ENCODE data around the gene MOSMO. TPM values are rescaled to one million over a fixed set of nuclear protein-coding genes. Genes with fewer than 3 reads are reported as not detected.

Gene MOSMO
- total and polyA plus RNA-seq, 8 donors: 3.7 to 8.0 (median 5.1) TPM

GRCh38 chr16:22050963-22051362, 43.1 kb downstream of the MOSMO start:
- ATAC-seq (no peak), FAIRE-seq (no peak), DNase-seq (no peak)
- no peak overlapping the region for H3K27ac ChIP-seq
- H3K9me3 ChIP-seq: no peaks in the 10 kb centered on the region
- WGBS, 2 donors: 98% methylated on average over 4 of the region's 4 CpGs
- intact Hi-C loops (cut with DNase I): no loop called here
- no peaks in the 10 kb centered on the region for H3K4me1 ChIP-seq
- H3K27me3 ChIP-seq: no peaks in the 10 kb centered on the region
- H3K36me3 ChIP-seq: no peaks in the 10 kb centered on the region
- TF ChIP-seq CTCF (IDR thresholded peaks at IDR 0.05): no peak
- H3K4me3 ChIP-seq: no peak overlapping the region

GRCh38 chr16:22052980-22053379, 45.1 kb downstream of the MOSMO start:
- WGBS, 2 donors: 91% methylated on average over 6 of the region's 6 CpGs
- no peaks in the 10 kb centered on the region for H3K27me3 ChIP-seq
- H3K27ac ChIP-seq: no peak overlapping the region
- no peak for FAIRE-seq
- TF ChIP-seq CTCF (IDR thresholded peaks at IDR 0.05): no peak
- no peak for ATAC-seq
- intact Hi-C loops (cut with DNase I): no loop called here
- no peaks in the 10 kb centered on the region for H3K4me1 ChIP-seq
- no peak overlapping the region for H3K4me3 ChIP-seq
- DNase-seq: no peak
- H3K36me3 ChIP-seq: no peaks in the 10 kb centered on the region
- no peaks in the 10 kb centered on the region for H3K9me3 ChIP-seq

GRCh38 chr16:22053921-22054341, 46.0 kb downstream of the MOSMO start:
- 94 to 98% methylated on average over 4 of the region's 4 CpGs for WGBS, 2 donors
- TF ChIP-seq CTCF (IDR thresholded peaks at IDR 0.05): no peak
- no peaks in the 10 kb centered on the region for H3K9me3 ChIP-seq

GRCh38 chr16:22054847-22055590, 47.1 kb downstream of the MOSMO start:
- Histone ChIP-seq H3K27me3 (no peaks in the 10 kb centered on the region), H3K36me3 (no peaks in the 10 kb centered on the region), H3K4me1 (no peaks in the 10 kb centered on the region), H3K9me3 (no peaks in the 10 kb centered on the region), H3K27ac (no peak overlapping the region), H3K4me3 (no peak overlapping the region)
- DNase-seq (no peak), ATAC-seq (no peak), FAIRE-seq (no peak)
- no peak for TF ChIP-seq CTCF (IDR thresholded peaks at IDR 0.05)
- intact Hi-C loops (cut with DNase I): no loop called here
- 79 to 83% methylated on average over 5 of the region's 5 CpGs for WGBS, 2 donors

More at GRCh38 chr16:22053921-22054341, 46.0 kb downstream of the MOSMO start:
- no peak overlapping the region for H3K27ac ChIP-seq
- no peaks in the 10 kb centered on the region for H3K4me1 ChIP-seq
- ATAC-seq: no peak
- no peaks in the 10 kb centered on the region for H3K27me3 ChIP-seq
- no peaks in the 10 kb centered on the region for H3K36me3 ChIP-seq
- DNase-seq: no peak
- H3K4me3 ChIP-seq: no peak overlapping the region
- no peak for FAIRE-seq
- intact Hi-C loops (cut with DNase I): no loop called here

DNA sequence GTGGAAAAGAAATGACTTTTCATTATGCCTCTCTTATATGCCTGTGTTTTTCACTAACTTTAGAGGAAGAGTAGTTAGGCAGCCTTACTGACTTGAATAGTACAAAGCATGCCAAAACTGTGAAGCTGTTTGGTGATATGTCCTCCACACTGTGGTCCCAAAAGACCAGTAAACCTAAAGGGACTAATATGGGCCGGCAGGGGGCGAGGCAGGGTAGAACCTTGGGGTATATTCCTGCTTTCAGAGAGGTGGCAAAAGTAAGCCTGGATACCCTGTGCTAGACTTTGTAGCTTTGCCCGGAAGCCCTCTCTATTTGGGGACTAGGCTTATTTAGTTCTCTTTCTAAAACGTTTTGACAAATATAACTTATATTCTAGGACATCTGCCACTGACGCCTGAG, 48.0 kb downstream of the MOSMO start:
- ATAC-seq: no peak
- FAIRE-seq: no peak
- no peak overlapping the region for H3K4me3 ChIP-seq
- H3K36me3 ChIP-seq: no peaks in the 10 kb centered on the region
- no peaks in the 10 kb centered on the region for H3K27me3 ChIP-seq
- H3K4me1 ChIP-seq: no peaks in the 10 kb centered on the region
- intact Hi-C loops (cut with DNase I): no loop called here
- no peak for DNase-seq
- TF ChIP-seq CTCF (IDR thresholded peaks at IDR 0.05): no peak
- 74 to 79% methylated on average over 5 of the region's 5 CpGs for WGBS, 2 donors
- no peaks in the 10 kb centered on the region for H3K9me3 ChIP-seq
- no peak overlapping the region for H3K27ac ChIP-seq
